Fibroblast of skin of left quadriceps (primary cell): ENCODE results near the gene GZF1.

Source experiments
- DNase-seq, 2 experiments: peaks; one replicate each; pipeline ENCODE4 v3.0.0-alpha.2; 2013; ENCODE audit warnings: low read depth in 2 of 2

GZF1 gene

GRCh38 chr20:23369072-23369823 is 7.3 kb downstream of the GZF1 start:
- no peak for DNase-seq

DNA sequence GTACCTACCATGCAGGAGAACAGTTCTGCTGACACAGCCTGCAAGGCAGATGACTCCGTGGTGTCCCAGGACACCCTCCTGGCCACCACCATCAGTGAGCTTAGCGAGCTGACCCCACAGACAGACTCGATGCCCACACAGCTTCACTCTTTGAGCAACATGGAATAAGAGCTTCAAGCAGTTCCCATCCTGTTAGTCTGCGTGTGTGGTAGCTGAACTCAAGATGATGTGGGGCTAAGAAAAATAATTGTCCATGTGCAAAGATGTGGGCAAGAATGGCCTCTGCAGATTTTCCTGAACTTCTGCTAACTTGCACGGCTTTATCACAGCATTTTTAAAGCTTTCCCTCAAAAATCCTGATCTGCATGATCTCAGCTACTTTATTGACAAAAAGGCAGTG is 8.3 kb downstream of the GZF1 start:
- no peak for DNase-seq

DNA sequence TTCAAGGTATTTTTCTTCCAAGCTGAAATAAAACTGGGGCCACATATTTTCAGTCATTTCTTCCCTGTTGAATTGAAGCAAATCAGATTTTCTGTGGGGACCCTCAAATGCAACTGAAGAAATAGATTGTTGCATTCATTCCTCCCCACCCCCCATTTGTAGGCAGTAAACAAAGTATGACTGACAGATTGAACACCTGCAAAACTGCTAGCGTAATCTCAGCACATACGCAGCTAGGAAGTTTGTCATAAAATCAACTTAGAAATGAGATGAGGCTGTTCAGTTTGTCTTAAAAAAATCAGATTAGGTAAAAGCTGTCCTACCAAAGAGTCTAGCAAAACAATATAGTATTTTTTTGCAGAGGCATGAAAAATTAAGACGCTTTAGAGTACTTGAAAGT is 8.9 kb downstream of the GZF1 start:
- DNase-seq, result no peak

DNA sequence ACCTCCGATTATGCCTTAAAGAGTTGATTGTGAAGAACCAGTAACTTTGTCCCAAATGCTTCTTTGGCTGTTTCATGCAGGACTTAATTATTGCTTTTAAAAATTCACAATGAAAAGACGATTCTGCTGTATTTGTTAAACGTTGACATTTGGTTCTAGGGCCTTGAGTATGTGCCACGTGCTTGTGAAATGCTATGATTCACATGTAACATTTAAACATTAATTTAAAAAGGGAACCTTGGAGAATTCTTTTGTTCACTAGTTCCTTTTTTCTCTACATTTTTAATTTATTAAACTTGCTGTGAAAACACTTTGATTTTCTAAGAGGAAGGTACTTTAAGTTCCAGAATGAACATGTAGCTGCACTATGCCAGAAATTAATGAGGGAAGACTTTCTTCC is 9.5 kb downstream of the GZF1 start:
- DNase-seq, result no peak

GRCh38 chr20:23374441-23374840 is 12.5 kb downstream of the GZF1 start:
- DNase-seq, result no peak

DNA sequence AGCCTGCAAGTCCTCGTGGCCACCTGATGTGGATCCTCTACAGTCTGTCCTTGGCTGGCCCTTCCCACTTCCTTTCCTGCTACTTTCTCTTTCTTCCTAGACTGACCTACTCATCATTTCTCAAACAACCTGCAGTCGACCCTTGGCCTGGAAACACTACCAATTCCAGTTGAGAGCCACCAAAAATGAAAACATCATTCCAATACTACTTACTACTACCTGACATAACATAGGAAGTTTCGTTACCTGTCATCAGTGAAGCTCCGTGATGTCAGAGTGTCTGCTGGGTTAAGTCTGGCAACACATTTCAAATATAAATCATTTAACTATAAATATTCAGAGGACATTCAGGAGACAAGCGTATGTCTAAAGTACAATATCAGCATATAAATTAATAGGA is 13.8 kb downstream of the GZF1 start:
- no peak for DNase-seq

- no peak for DNase-seq
These were observed 17.8 kb downstream of the GZF1 start for GRCh38 chr20:23379772-23380171.

- no peak for DNase-seq
These were observed 19.9 kb downstream of the GZF1 start for GRCh38 chr20:23381876-23382275.

DNA sequence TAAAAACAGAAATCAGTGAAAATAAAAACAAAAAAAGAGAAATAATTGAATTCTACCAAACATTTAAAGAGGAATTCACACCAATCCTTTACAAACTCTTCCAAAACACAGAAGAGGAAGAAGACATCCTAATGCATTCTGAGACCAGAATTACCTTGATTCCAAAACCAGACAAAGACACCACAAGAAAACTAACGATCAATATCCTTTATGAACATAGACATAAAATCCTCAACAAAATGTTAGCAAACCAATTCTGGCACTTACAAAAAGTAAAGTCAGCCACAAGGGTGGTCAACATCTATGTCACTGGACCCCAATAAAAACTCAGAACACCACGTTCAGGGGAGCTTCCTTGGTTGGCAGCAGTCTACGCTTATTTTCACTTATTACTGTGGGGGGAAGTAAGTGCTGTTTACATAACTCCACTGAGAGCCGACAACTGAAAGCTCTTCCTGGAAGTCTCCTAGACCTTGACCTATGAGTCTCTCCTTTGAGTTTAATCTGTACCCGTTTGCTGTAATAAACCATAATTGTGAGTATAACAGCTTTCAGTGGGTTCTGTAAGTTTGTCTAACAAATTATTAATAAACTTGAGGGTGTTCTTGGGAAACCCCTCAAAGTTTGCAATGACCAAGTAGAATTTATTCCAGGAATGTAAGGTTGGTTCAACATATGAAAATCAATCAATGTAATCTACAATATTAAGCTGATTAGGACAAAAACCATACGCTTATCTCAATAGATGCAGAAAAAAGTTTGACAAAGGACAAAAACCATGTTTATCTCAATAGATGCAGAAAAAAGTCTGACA is 24.5 kb downstream of the GZF1 start:
- DNase-seq, result no peak

DNA sequence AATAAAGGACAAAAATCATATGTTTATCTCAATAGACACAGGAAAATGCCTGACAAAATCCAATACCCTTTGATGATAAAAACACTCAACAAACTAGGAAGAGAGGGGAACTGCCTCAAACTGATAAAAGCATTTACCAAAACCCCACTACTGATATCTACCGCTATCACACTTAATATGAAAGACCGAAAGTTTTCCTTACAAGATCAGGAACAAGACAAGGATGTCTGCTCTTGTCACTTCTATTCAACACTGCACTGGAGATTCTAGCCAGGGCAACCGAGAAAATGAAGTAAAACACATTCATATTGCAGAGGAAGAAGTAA is 25.1 kb downstream of the GZF1 start:
- DNase-seq, result no peak

- DNase-seq, result no peak
These were observed 28.3 kb downstream of the GZF1 start for GRCh38 chr20:23390091-23390774.

DNA sequence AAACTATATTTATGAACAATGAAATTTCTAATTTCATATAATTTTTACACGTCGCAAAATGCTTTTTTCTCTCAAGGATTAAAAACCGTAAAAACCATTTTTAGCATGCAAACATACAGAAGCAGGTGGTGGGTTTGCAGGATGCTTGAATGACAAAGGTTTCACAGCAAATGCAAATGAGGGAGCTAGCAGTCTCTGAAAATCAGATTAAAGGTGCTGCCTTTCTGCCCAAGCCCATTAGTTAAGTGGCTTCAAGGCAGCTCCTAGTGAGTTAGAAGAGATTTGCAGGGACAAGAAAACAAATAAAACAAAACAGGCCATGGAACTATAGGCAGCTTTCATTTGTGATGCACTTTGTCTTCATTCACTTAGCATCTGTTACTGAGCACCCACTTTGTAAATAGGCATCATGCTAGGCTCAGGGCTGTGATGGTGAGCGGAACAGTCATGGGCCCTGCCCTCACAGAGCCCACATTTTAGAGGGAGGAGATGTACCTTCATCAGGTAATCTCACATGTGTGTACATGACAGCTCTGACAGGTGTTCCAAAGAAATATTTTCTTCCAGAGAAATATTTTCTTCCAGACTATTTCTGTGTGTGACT is 29.8 kb downstream of the GZF1 start:
- no peak for DNase-seq

GRCh38 chr20:23393996-23394775 is 32.2 kb downstream of the GZF1 start:
- DNase-seq, result no peak

- no peak for DNase-seq
These were observed 35.1 kb downstream of the GZF1 start for GRCh38 chr20:23396950-23397627.

- no peak for DNase-seq
These were observed 36.0 kb downstream of the GZF1 start for GRCh38 chr20:23397961-23398360.

GRCh38 chr20:23399568-23400241 is 37.7 kb downstream of the GZF1 start:
- DNase-seq, result no peak

DNA sequence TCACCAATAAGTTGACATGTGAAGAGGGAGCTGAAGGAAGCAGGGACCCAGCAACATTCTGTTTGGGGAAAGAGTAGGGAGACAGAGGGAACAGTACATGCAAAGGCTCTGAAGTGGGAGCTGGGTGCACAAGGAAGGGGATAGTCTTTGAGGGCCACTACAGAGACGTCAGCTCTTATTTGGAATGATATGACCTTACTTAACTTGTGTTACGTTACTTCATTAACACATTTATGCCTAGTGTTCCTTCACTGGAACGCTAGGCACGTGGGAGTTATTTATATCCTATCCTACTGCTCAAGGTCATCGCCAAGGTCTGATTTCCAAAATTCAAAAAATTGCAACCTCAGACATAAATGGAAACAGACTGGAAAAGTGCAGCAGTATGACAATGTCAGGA is 39.1 kb downstream of the GZF1 start:
- no peak for DNase-seq

- DNase-seq, result no peak
These were observed 41.8 kb downstream of the GZF1 start for GRCh38 chr20:23403751-23404150.

DNA sequence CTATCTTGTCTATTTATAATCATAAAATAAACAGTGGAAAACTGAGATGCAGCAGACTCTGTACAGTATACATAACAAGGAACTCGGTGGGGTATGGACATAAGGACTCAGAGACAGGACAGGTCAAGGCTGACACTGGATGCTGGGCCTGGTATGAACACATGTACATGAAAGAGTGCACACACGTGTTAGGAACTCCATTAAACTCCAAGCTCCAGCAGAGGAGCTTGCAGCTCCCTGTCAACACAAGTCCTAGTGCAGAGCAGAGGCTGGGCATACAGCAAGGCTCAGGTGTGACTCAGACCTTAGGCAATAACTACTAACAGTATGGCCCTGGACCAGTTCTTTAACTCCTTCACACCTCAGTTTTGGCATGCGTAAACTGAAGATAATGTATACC is 42.2 kb downstream of the GZF1 start:
- no peak for DNase-seq

GRCh38 chr20:23406880-23407279 is 44.9 kb downstream of the GZF1 start:
- DNase-seq, result no peak
